HepG2 (cell line): ENCODE results near the gene PRR11. TPM values are rescaled to one million over a fixed set of nuclear protein-coding genes. Genes with fewer than 3 reads are reported as not detected.

ENCODE experiments used
- AKAP8 ChIP-seq: sonication (generic); formaldehyde crosslinking; IDR thresholded peaks from 2 replicates; pipeline ENCODE4 v1.5.1; 2020; ENCODE audit warnings: mild to moderate bottlenecking, missing genetic modification reagents
- ATF5 ChIP-seq: sonication (generic); formaldehyde crosslinking; IDR thresholded peaks from 2 replicates; pipeline ENCODE4 v1.4.0; 2020; ENCODE audit warnings: mild to moderate bottlenecking, low read depth, missing genetic modification reagents
- CAMTA2 ChIP-seq: sonication (generic); formaldehyde crosslinking; IDR thresholded peaks from 2 replicates; pipeline ENCODE4 v1.4.0; 2020; ENCODE audit warnings: mild to moderate bottlenecking, missing genetic modification reagents, borderline replicate concordance
- HCFC1 ChIP-seq: fragments of 150-350 bp; IDR thresholded peaks from 2 replicates; pipeline ENCODE4 v1.6.1; 2014; ENCODE audit warnings: low read depth, low read length
- HOXA5 ChIP-seq: sonication (generic); formaldehyde crosslinking; IDR thresholded peaks from 2 replicates; pipeline ENCODE4 v1.4.0; 2020; ENCODE audit warnings: missing genetic modification reagents
- IRF1 ChIP-seq: sonication (generic); formaldehyde crosslinking; IDR thresholded peaks from 2 replicates; pipeline ENCODE4 v1.4.0; 2020; ENCODE audit warnings: low read depth, mild to moderate bottlenecking, missing genetic modification reagents
- LRRFIP1 ChIP-seq: sonication (generic); formaldehyde crosslinking; conservative IDR thresholded peaks from 2 replicates; pipeline ENCODE4 v1.4.0; 2020; ENCODE audit warnings: missing genetic modification reagents
- MIXL1 ChIP-seq: IDR thresholded peaks from 2 replicates; pipeline ENCODE4 v1.6.1; 2016
- MTA1 ChIP-seq: sonication (generic); formaldehyde crosslinking; IDR thresholded peaks from 2 replicates; pipeline ENCODE4 v1.4.0; 2020; ENCODE audit warnings: missing genetic modification reagents, mild to moderate bottlenecking, borderline replicate concordance
- PCBP2 ChIP-seq: fragments of 200-400 bp; formaldehyde crosslinking; optimal IDR thresholded peaks from 2 replicates; pipeline ENCODE3; 2018; ENCODE audit warnings: low read length, low read depth; ENCODE audit not compliant: poor library complexity, severe bottlenecking
- TAF1 ChIP-seq: sonication (generic); formaldehyde crosslinking; IDR thresholded peaks from 2 replicates; pipeline ENCODE4 v1.4.0; 2020; ENCODE audit warnings: missing genetic modification reagents
- UBTF ChIP-seq: sonication (generic); formaldehyde crosslinking; IDR thresholded peaks from 2 replicates; pipeline ENCODE4 v1.4.0; 2020; ENCODE audit warnings: mild to moderate bottlenecking, missing genetic modification reagents
- ZNF576 ChIP-seq: sonication (generic); formaldehyde crosslinking; IDR thresholded peaks from 2 replicates; pipeline ENCODE4 v1.4.0; 2020; ENCODE audit warnings: mild to moderate bottlenecking, missing genetic modification reagents
- ZNF609 ChIP-seq: sonication (generic); formaldehyde crosslinking; IDR thresholded peaks from 2 replicates; pipeline ENCODE4 v1.4.0; 2020; ENCODE audit warnings: mild to moderate bottlenecking, missing genetic modification reagents, borderline replicate concordance
- ZNF616 ChIP-seq: sonication (generic); formaldehyde crosslinking; IDR thresholded peaks from 2 replicates; pipeline ENCODE4 v1.5.0; 2020; ENCODE audit warnings: low read depth, mild to moderate bottlenecking, missing genetic modification reagents
- polyA plus RNA-seq, 8 experiments: library from polyadenylated mRNA; depleted of rRNA in 3 of 8; stranded (reverse) in 7 of 8; unstranded in 1 of 8; fragments of >200 nt; fragmentation: Illumina TruSeq in 4 of 8; extraction: Trizol in 4 of 8; gene quantifications; 2 replicates each; pipeline versions ENCODE4 v1.2.1 to v1.2.3, GENCODE V29; 2011 to 2016; ENCODE audit warnings: low read depth in 4 of 8, missing spikeins in 1 of 8, mixed read lengths in 1 of 8; ENCODE audit not compliant: insufficient read depth in 1 of 8
- total RNA-seq, 5 experiments: library from RNA; depleted of rRNA; stranded (reverse); fragments of >200 nt; fragmentation: Illumina TruSeq; extraction: Trizol; gene quantifications; 2 replicates each; pipeline ENCODE4 v1.2.3, GENCODE V29; 2016; ENCODE audit warnings: low read depth in 1 of 5
- TF ChIP-seq, protein P1 (sequence below): sonication (generic); formaldehyde crosslinking; IDR thresholded peaks from 2 replicates; pipeline ENCODE4 v1.4.0; 2020; ENCODE audit warnings: missing genetic modification reagents

Gene PRR11
- total and polyA plus RNA-seq, 2 of the 13 experiments (the other 11 are each of a cell fraction or from before 2014, with no cell fraction given) = 35.7 to 39.2 TPM

- TF ChIP-seq MIXL1 = no peak; the same call in 1 of the 2 replicates
- TF ChIP-seq ZNF609 (CRISPR knock-in tag) = peak; percentile 35
- no peak for TF ChIP-seq AKAP8 (CRISPR knock-in tag)
- TF ChIP-seq LRRFIP1 (CRISPR knock-in tag) = 0 out of 2 replicates have a peak, but pooled peaks have one; percentile 31
- peak; percentile 0 for TF ChIP-seq HCFC1
- peak; percentile 92 for TF ChIP-seq TAF1 (CRISPR knock-in tag)
- TF ChIP-seq, protein P1, sequence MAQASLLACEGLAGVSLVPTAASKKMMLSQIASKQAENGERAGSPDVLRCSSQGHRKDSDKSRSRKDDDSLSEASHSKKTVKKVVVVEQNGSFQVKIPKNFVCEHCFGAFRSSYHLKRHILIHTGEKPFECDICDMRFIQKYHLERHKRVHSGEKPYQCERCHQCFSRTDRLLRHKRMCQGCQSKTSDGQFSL = 0 out of 2 replicates have a peak, but pooled peaks have one; percentile 30
- peak; percentile 55 for TF ChIP-seq HOXA5 (CRISPR knock-in tag)
- TF ChIP-seq ZNF616 = 0 out of 2 replicates have a peak, but pooled peaks have one; percentile 38
- TF ChIP-seq MTA1 (CRISPR knock-in tag) = peak; percentile 58
- no peak for TF ChIP-seq ZNF576 (CRISPR knock-in tag)
- TF ChIP-seq CAMTA2 = no peak
- no peak for TF ChIP-seq PCBP2
- no peak for TF ChIP-seq IRF1 (CRISPR knock-in tag)
- TF ChIP-seq UBTF (CRISPR knock-in tag) = peak; percentile 97
- TF ChIP-seq ATF5 (CRISPR knock-in tag) = no peak
Observed at GRCh38 chr17:59106463-59107305, 48.9 kb upstream of the PRR11 start, which contains the start of gene TRIM37 (continued).
